ENCODE results near the gene ACTC1. TPM values are rescaled to one million over a fixed set of nuclear protein-coding genes. Genes with fewer than 3 reads are reported as not detected.

Gene ACTC1
- polyA plus RNA-seq, 3 donors = not detected

GRCh38 chr15:34799149-34800101 is 4.1 kb upstream of the ACTC1 start:
- intact Hi-C loops (cut with micrococcal nuclease) = no loop called here
- no peak overlapping the region for H3K27ac Mint-ChIP-seq
- H2AFZ ChIP-seq (ENCODE audit: insufficient read depth, low read depth, low read length, poor library complexity, severe bottlenecking) = no peak overlapping the region

More at GRCh38 chr15:34799149-34800101, 4.1 kb upstream of the ACTC1 start:
- Mint-ChIP-seq H3K27me3 (ENCODE audit: low read depth in 3 of 3) (peaks cover 29 to 41% (median 36%) of the 10 kb centered on the region in 3 donors), H3K9me3 (peaks cover 0 to 10% (median 5%) of the 10 kb centered on the region in 7 donors), H3K4me1 (no peaks in the 10 kb centered on the region), H3K4me3 (no peak overlapping the region), H3K36me3 (no peaks in the 10 kb centered on the region)
- H3K27ac ChIP-seq (ENCODE audit: low read depth in 1 of 2, low read length in 2 of 2) = no peak overlapping the region
- H3K4me1 ChIP-seq (ENCODE audit: control insufficient read depth in 1 of 2, insufficient read depth in 2 of 2, low read length in 2 of 2) = no peaks in the 10 kb centered on the region
- no peaks in the 10 kb centered on the region for H3K79me2 ChIP-seq (ENCODE audit: insufficient read depth, low read length)
- H3K36me3 ChIP-seq (replicated peaks in 1 of 2; ENCODE audit: control insufficient read depth in 1 of 2, insufficient read depth in 2 of 2, low read length in 2 of 2) = no peaks in the 10 kb centered on the region
- no peak for TF ChIP-seq CTCF (IDR thresholded peaks at IDR 0.05)
- peaks cover 13 to 29% of the 10 kb centered on the region in 2 donors for H3K27me3 ChIP-seq (ENCODE audit: control insufficient read depth in 2 of 2, insufficient read depth in 2 of 2, low read length in 2 of 2)
- no peak overlapping the region for H3K4me2 ChIP-seq (replicated peaks; ENCODE audit: extremely low read depth, low read length, poor library complexity, severe bottlenecking)
- H3K9ac ChIP-seq (ENCODE audit: insufficient read depth, low read length, poor library complexity, severe bottlenecking) = no peak overlapping the region
- H3K4me3 ChIP-seq (replicated peaks in 1 of 3; ENCODE audit: low read depth in 2 of 3, low read length in 3 of 3) = no peak overlapping the region
- no peak for DNase-seq
- WGBS (ENCODE audit: insufficient coverage) = 75% methylated on average over 12 of the region's 16 CpGs
- H3K9me3 ChIP-seq (replicated peaks in 1 of 2; ENCODE audit: control insufficient read depth in 1 of 2, insufficient read depth in 1 of 2, low read length in 2 of 2) = no peaks in the 10 kb centered on the region
- H4K20me1 ChIP-seq (ENCODE audit: insufficient read depth, low read length) = no peaks in the 10 kb centered on the region

All from CD14-positive monocyte (primary cell).